Hair follicle dermal papilla cell (primary cell): ENCODE results near the gene C13orf46. TPM values are rescaled to one million over a fixed set of nuclear protein-coding genes. Genes with fewer than 3 reads are reported as not detected.

Experiments
- total RNA-seq: library from RNA; depleted of rRNA; stranded (reverse); fragments of >200 nt; gene quantifications from 2 replicates; pipeline ENCODE4 v1.2.3, GENCODE V29; 2012

Gene C13orf46
- total RNA-seq, result 1.1 and 1.3 TPM in 2 replicates

DNA sequence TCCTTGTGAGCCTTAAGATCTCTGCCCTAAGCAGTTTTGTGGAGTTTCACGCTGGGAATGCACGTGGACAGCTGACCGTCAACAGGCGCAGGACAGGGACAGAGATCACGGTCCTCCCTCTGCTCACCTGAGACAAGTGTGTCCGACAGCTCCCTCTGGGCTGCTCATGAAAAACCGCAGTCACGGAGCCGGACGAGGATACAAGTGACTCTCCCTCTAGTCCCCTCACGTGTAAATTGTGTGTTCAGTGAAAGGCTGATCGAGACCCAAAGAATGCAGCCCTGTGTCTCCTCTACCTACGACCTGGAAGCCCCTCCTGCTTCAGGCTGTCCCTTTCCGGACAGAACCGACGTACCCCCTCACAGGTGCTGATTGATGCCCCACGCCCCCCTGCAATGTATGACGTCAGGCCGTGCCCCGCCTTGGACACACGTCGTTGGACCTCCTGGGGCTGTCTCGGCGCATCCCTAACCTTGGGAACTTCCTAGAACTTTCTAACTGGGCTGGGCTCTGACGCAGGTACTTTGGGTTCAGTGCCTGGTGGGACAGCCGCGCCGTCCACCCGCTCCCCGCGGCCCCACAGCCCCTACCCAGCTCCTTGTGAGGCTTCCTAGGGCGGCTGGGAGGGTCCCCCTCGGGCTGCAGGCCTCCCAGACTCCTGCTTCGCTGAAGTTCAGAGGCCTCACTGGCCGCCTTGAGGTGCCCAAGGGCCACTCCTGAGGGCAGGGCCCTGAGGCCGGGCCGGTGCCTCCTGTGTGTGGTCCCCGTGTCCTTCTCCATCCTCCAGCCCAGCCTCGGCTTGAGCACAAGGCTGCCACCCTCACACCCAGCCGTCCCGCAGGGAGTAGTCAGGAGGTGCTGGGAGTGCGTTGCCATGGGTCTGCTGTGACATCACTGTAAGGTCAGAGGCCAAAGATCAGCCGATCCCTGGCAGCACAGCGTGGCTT is at the start of gene C13orf46:
Gene C13orf46 (minus strand): TSS at position 859 of the 947 bp plus-strand sequence. CDS start 79 bp downstream, at position 780.

Other genes starting within 250 kb of the C13orf46 start
- gene TMEM255B, start 214.8 kb downstream of the C13orf46 start, total RNA-seq, result 0.49 and 0.73 TPM in 2 replicates
- gene GAS6, start 110.0 kb downstream of the C13orf46 start, total RNA-seq, result 314 and 418 TPM in 2 replicates
- 59.1 and 74.8 TPM in 2 replicates for gene RASA3, start 158.5 kb upstream of the C13orf46 start, total RNA-seq
- not detected in 2 replicates for gene CFAP97D2, start 205.2 kb upstream of the C13orf46 start, total RNA-seq